NT2/D1 (cell line): ENCODE results near the gene PCP4L1.
"Not testable (repeated sequence)": the region's sequence is repeated elsewhere in the genome, so short reads cannot be mapped to it uniquely, and the experiment has no call there.

ENCODE experiments used
- DNase-seq: peaks from one replicate; pipeline ENCODE4 v3.0.0-alpha.2; 2011; ENCODE audit warnings: low read depth, low spot score
- H3K27me3 ChIP-seq: 2 replicates; pipeline ENCODE4 v1.6.0; 2011; ENCODE audit warnings: mild to moderate bottlenecking; ENCODE audit not compliant: insufficient read length, insufficient read depth
- H3K36me3 ChIP-seq: 2 replicates; pipeline ENCODE4 v1.6.1; 2011; ENCODE audit warnings: mild to moderate bottlenecking, low read length, mixed read lengths; ENCODE audit not compliant: insufficient read depth, insufficient read length
- H3K4me1 ChIP-seq: 2 replicates; pipeline ENCODE4 v1.5.1; 2011; ENCODE audit not compliant: insufficient read depth, insufficient read length
- H3K4me3 ChIP-seq: 2 replicates; pipeline ENCODE4 v1.5.1; 2011; ENCODE audit warnings: low read depth; ENCODE audit not compliant: insufficient read length
- H3K9ac ChIP-seq: 2 replicates; pipeline ENCODE4 v1.6.0; 2011; ENCODE audit warnings: low read depth; ENCODE audit not compliant: insufficient read length
- H3K9me3 ChIP-seq: 2 replicates; pipeline ENCODE4 v1.5.1; 2011; ENCODE audit warnings: mild to moderate bottlenecking, low read length; ENCODE audit not compliant: insufficient read depth
- SUZ12 ChIP-seq: IDR thresholded peaks from 2 replicates; pipeline ENCODE4 v1.6.1; 2011; ENCODE audit not compliant: insufficient read length, insufficient read depth; ENCODE audit errors: extremely low read depth
- YY1 ChIP-seq: IDR thresholded peaks from 2 replicates; pipeline ENCODE4 v1.6.1; 2011; ENCODE audit not compliant: insufficient read length, insufficient read depth
- ZNF274 ChIP-seq: IDR thresholded peaks from 2 replicates; pipeline ENCODE4 v1.6.1; 2011; ENCODE audit warnings: mild to moderate bottlenecking, low read depth, low read length

Gene PCP4L1

DNA sequence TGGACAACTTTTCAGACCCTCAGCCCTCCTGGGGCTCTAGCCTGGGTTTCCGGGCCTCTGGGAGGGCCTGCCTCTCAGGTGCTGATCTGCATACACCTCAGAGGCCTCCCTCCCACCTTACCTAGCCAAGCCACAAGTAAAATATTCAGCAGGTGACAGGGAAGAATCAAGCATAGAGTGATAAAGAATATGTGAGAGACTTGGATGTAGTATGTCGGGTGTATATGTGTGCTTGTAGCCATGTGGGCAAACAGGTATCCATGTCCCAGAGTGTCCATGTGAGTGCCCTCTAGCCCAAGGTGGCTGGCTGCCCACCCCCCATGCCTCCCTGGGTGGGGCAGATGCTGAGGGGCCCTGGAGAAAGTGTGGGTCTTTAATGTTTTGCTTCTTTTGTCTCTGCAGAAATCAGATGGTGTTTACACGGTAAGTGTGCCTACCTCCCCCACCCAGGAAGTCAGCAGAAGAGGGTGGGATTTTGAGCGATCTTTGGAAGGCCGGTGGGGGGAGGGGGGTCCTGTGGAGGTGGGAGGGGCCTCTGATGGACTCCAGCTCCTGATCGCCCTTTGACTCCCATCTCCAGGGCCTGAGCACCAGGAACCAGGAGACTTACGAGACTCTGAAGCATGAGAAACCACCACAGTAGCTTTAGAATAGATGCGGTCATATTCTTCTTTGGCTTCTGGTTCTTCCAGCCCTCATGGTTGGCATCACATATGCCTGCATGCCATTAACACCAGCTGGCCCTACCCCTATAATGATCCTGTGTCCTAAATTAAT lies 40.1 kb upstream of the PCP4L1 start:
- H3K4me3 ChIP-seq, result no peak overlapping the region
- DNase-seq, result no peak
- TF ChIP-seq YY1 (no peak), ZNF274 (no peak), SUZ12 (no peak)
- H3K9ac ChIP-seq, result no peak overlapping the region
- peaks cover 22% of the 10 kb centered on the region for H3K36me3 ChIP-seq
- H3K4me1 ChIP-seq, result peaks cover 14% of the 10 kb centered on the region
- no peaks in the 10 kb centered on the region for H3K9me3 ChIP-seq
- H3K27me3 ChIP-seq, result no peaks in the 10 kb centered on the region

DNA sequence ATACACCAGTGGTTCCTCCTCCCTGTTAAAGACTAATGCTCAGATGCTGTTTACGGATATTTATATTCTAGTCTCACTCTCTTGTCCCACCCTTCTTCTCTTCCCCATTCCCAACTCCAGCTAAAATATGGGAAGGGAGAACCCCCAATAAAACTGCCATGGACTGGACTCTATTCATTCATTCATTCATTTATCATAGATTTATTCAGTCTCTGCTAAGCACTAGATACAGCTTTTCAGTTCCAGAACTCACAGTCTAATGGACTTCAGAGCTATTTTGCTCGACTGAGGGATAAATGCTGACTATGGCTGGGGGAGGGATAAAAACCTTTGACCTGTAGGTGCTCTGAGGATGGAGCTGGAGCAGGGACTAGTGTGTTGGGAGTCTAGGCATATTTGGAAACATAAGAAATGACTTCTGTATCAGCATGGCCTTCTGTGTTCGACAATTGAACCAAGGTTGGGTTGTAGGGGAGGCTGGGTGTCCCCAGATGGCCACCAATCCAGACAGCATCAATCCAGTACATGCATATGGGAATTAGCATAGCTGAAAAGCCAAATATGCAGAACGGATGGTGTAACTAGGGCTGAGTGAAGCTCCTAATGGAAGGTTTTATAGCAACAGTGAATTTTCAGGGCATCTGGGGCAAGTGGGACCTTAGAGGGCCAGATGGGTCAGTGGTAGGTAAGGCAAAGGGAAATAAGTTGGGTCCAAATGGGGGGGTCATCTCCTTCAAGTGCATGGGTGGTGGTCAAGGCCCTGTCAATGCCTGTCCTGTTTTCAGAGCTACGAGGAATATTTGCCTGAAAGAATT lies 39.3 kb upstream of the PCP4L1 start:
- DNase-seq, result no peak
- peaks cover 14% of the 10 kb centered on the region for H3K36me3 ChIP-seq
- H3K4me1 ChIP-seq, result peaks cover 14% of the 10 kb centered on the region
- H3K9me3 ChIP-seq, result no peaks in the 10 kb centered on the region
- no peak overlapping the region for H3K9ac ChIP-seq
- TF ChIP-seq ZNF274 (no peak), SUZ12 (no peak), YY1 (no peak)
- no peak overlapping the region for H3K4me3 ChIP-seq
- no peaks in the 10 kb centered on the region for H3K27me3 ChIP-seq

DNA sequence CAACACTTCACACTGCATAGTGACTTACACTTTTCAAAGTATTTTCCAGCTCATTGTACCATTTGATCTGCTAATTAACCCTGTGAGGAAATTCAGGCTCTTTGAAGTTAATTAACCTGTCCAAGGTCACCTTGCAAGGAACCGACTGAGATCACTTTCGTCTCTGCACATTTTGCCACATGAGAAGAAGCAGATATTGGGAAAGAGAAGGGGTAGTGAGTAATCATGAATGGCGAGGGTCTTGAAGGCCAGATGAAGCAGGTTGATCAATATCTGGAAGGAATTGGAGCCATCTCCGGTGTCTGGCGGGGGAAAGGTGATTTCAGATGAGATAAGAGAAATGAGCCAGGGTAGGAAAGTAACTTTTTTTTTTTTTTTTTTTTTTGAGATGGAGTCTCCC lies 38.5 kb upstream of the PCP4L1 start:
- Histone ChIP-seq H3K9ac (no peak overlapping the region), H3K9me3 (no peaks in the 10 kb centered on the region)

DNA sequence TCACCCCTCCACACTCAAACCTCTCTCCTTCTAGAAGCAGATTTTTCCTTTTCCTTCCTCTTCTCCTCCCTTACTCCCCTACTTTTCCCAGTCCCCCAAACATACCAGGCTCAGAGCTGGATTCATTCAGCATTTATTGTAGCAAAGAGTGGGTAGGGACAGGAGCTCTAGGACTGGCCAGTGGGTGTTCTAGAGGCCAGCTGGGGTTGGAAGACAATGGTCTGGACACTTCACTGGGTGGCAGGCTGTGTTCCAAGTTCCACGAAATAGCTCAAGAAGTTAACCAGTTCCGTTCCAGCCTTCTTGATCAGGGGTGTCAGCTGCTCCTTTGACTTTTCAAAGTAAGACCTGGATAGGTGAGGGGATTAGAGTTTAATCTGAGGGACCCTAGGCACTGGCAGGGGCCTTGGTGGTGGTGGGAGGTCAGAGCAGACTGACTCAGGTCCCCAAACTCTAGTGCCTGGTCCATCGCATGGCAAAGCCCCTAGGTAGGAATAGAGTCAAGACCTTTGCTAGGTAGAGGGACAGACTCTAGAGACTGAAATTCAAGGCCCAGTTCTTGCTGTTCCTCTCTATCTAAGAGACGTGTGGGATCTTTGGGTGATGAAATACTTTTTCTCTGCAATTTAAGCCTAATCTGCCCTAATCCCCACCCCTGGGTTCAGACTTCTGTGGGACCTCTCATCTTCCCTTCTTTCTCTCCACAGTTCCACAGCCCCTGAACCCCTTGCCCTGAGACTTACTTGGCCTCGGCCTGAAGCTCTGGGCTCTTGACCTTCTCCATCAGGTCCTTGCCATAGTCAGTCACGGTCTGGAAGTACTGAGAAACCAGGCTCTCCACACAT lies 36.1 kb upstream of the PCP4L1 start:
- Histone ChIP-seq H3K9me3 (no peaks in the 10 kb centered on the region), H3K4me3 (no peak overlapping the region), H3K27me3 (no peaks in the 10 kb centered on the region), H3K9ac (no peak overlapping the region), H3K4me1 (peaks cover 17% of the 10 kb centered on the region), H3K36me3 (no peaks in the 10 kb centered on the region)
- no peak for DNase-seq
- TF ChIP-seq ZNF274, result no peak

More for the DNA sequence above, 38.5 kb upstream of the PCP4L1 start:
- Histone ChIP-seq H3K4me3 (no peak overlapping the region), H3K36me3 (peaks cover 8% of the 10 kb centered on the region), H3K4me1 (peaks cover 15% of the 10 kb centered on the region), H3K27me3 (no peaks in the 10 kb centered on the region)
- TF ChIP-seq YY1, result no peak
- TF ChIP-seq SUZ12, result no peak
- no peak for TF ChIP-seq ZNF274
- no peak for DNase-seq

DNA sequence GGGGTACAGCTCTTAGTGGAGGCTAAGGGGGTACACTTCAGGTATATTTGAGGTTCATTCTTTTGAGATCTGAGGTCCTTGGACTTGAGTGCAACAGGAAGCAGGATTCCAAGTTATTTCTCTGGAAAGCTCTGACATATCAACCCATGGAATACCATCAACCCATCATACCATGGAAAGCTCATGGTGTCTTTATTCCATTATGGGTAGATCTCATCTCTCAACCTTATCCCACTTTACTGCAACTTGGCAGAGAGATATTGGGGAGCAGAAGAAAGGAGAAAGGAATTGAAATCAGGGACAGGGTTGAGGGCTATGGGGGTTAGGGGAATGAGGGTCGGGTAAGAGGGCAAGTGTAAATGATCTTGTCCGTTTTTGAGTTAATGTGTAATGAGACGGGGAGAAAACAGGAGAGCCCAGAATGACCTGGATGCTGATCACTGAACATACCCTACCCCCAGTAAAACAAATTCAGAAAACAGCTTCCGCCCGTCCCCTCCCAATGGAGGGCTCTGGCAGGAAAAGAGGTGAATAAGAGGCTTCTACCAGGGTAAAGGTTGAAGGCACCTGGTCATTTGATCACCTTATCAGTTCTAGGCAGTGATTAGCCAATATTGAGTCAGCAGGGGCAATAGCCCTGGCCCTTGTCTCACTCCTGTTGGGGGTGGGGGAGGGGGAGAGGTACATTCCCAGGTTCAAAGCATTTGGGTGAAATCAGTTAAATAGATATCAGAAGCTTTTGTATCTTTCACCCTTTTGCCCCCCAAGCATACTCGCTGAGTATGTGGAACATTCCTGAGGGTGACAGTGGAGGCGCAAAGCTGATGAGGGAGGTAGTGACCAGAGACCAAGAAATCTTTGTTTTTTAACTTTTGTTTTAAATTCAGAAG lies 34.5 kb upstream of the PCP4L1 start:
- H3K27me3 ChIP-seq, result no peaks in the 10 kb centered on the region
- peaks cover 16% of the 10 kb centered on the region for H3K4me1 ChIP-seq
- TF ChIP-seq ZNF274 (no peak), YY1 (no peak), SUZ12 (no peak)
- H3K4me3 ChIP-seq, result no peak overlapping the region
- no peaks in the 10 kb centered on the region for H3K9me3 ChIP-seq
- H3K9ac ChIP-seq, result no peak overlapping the region
- peaks cover 16% of the 10 kb centered on the region for H3K36me3 ChIP-seq
- DNase-seq, result no peak

DNA sequence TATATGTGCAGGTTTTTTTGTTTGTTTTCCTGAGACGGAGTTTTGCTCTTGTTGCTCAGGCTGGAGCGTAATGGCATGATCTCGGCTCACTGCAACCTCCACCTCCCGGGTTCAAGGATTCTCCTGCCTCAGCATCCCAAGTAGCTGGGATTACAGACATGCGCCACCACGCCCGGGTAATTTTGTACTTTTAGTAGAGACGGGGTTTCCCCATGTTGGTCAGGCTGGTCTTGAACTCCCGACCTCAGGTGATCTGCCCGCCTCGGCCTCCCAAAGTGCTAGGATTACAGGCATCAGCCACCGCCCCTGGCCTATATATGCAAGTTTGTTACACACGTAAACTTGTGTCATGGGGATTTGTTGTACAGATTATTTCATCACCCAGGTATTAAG lies 33.9 kb upstream of the PCP4L1 start:
- H3K4me1 ChIP-seq, result peaks cover 16% of the 10 kb centered on the region
- H3K9me3 ChIP-seq, H3K27me3 ChIP-seq, DNase-seq, H3K9ac ChIP-seq, H3K4me3 ChIP-seq: not testable (repeated sequence)
- H3K36me3 ChIP-seq, result peaks cover 23% of the 10 kb centered on the region

DNA sequence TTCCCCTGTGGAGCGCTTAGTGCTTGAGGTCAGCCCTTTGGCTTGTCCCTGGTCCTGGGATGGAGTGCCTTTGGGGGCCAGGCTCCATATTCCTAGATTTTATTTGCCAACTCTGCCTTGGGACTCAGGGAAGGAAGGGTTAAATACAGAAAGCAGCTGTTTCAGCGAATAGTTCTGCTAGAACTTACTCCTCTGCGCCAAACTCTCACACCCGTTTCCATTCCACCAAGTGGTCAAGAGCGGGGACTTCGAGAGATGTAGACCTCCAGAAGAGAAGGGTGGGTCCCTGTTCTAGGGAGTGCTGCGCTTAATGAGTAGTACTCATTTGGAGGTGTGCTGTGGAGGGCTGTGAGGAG lies 33.4 kb upstream of the PCP4L1 start:
- Histone ChIP-seq H3K27me3 (no peaks in the 10 kb centered on the region), H3K9ac (no peak overlapping the region), H3K9me3 (no peaks in the 10 kb centered on the region), H3K36me3 (peaks cover 27% of the 10 kb centered on the region), H3K4me3 (no peak overlapping the region), H3K4me1 (peaks cover 16% of the 10 kb centered on the region)
- DNase-seq, result no peak
- no peak for TF ChIP-seq YY1
- TF ChIP-seq ZNF274, result no peak
- TF ChIP-seq SUZ12, result no peak
